Gastroesophageal sphincter (tissue), 4 donors: ENCODE results near the gene SLC25A12. TPM values are rescaled to one million over a fixed set of nuclear protein-coding genes. Genes with fewer than 3 reads are reported as not detected.

Experiments
- ATAC-seq: fragments of 150-250 bp; one replicate; pipeline ENCODE4 v1.9.1; 2016; ENCODE audit warnings: mild to moderate bottlenecking, moderate library complexity
- H3K27ac ChIP-seq, 4 donors: fragments of 200-600 bp; sonication (generic) in 3 of 4; 1 replicate in 3 of 4; 2 replicates in 1 of 4; pipeline ENCODE4 v1.5.1; 2016 to 2019
- H3K27me3 ChIP-seq: fragments of 200-600 bp; sonication (generic); one replicate; pipeline ENCODE4 v1.5.1; 2019
- H3K36me3 ChIP-seq, 2 donors: fragments of 200-600 bp; sonication (generic); one replicate each; pipeline ENCODE4 v1.5.1; 2019; ENCODE audit warnings: control low read depth in 1 of 2
- H3K4me1 ChIP-seq, 3 donors: fragments of 200-600 bp; sonication (generic); 1 replicate in 2 of 3; 2 replicates in 1 of 3; pipeline ENCODE4 v1.5.1; 2016 to 2019; ENCODE audit warnings: control low read depth in 2 of 3
- H3K4me3 ChIP-seq, 2 donors: fragments of 200-600 bp; sonication (generic); one replicate each; pipeline ENCODE4 v1.5.1; 2019; ENCODE audit warnings: mild to moderate bottlenecking in 1 of 2, moderate library complexity in 1 of 2
- H3K9me3 ChIP-seq, 3 donors: fragments of 200-600 bp; sonication (generic); one replicate each; pipeline ENCODE4 v1.5.1; 2017 to 2019; ENCODE audit warnings: control low read depth in 2 of 3
- CTCF ChIP-seq, 4 experiments: fragments of 200-600 bp in 2 of 4; fragments of 450-650 bp in 2 of 4; sonication (generic) in 1 of 4; IDR thresholded peaks; one replicate each; pipeline ENCODE4 v1.5.1; 2017 to 2019; ENCODE audit warnings: antibody characterized with exemption in 4 of 4, mild to moderate bottlenecking in 2 of 4, moderate library complexity in 2 of 4
- EP300 ChIP-seq: sonication (generic); formaldehyde crosslinking; IDR thresholded peaks from one replicate; pipeline ENCODE4 v1.6.1; 2017; ENCODE audit warnings: antibody characterized with exemption, mild to moderate bottlenecking
- POLR2A ChIP-seq, 2 donors: fragments of 450-650 bp; IDR thresholded peaks; one replicate each; pipeline ENCODE4 v1.6.1; 2017; ENCODE audit warnings: antibody characterized with exemption in 2 of 2, mild to moderate bottlenecking in 2 of 2, moderate library complexity in 1 of 2
- POLR2AphosphoS5 ChIP-seq: sonication (generic); formaldehyde crosslinking; IDR thresholded peaks from one replicate; pipeline ENCODE4 v1.6.1; 2017; ENCODE audit warnings: antibody characterized with exemption
- WGBS, 2 donors: methylation state at CpG; one replicate each; pipeline ENCODE4 v1.1.5; 2018; ENCODE audit warnings: low coverage in 1 of 2; 5-methylcytosine and 5-hydroxymethylcytosine counted together
- total RNA-seq, 4 donors: library from RNA; depleted of rRNA; stranded (reverse); fragments of >200 nt; gene quantifications; one replicate each; pipeline ENCODE4 v1.1.0, GENCODE V29; 2016

The SLC25A12 gene
- total RNA-seq, 4 donors from 2014 or later = 54.9 to 82.7 (median 70.5) TPM

DNA sequence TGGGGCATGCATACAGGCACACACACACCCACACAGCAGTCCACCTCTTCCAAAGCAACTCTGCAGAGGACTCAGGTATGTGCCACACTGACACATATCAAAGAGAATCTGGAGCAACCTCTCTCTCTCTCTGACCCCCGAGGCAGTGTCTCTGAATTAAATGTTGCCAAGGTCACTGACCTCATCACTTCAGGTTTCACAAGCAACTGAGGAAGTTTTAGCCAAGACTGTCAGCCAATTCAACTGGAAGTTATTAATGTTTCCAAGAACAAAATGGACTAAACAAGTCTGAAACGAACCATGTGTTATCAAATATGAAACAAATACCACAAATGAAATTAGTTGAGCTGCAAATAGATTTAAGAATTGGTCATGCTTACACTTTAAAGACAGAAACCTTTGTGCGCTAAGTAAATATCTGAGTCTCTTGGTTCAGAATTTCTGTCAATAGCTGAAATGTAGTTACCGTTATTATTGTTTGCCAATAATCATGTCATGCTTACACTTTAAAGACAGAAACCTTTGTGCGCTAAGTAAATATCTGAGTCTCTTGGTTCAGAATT, 86.1 kb downstream of the SLC25A12 start:
- 57 to 78% methylated on average over 4 to 5 of the region's 5 CpGs for WGBS, 2 donors
- no peaks in the 10 kb centered on the region for H3K9me3 ChIP-seq
- H3K27me3 ChIP-seq = no peaks in the 10 kb centered on the region
- peak; percentile 44 for TF ChIP-seq POLR2AphosphoS5
- no peak for TF ChIP-seq EP300
- ATAC-seq = peak; percentile 53
- H3K36me3 ChIP-seq = peaks cover 0 to 63% of the 10 kb centered on the region in 2 donors
- peaks cover 0 to 14% (median 0%) of the 10 kb centered on the region in 3 donors for H3K4me1 ChIP-seq
- no peak overlapping the region for H3K4me3 ChIP-seq
- no peak overlapping the region for H3K27ac ChIP-seq

GRCh38 chr2:171807119-171807518, 86.9 kb downstream of the SLC25A12 start:
- 8 to 21% methylated on average over 1 to 3 of the region's 3 CpGs for WGBS, 2 donors
- H3K27me3 ChIP-seq = no peaks in the 10 kb centered on the region
- H3K4me3 ChIP-seq = no peak overlapping the region
- no peak overlapping the region for H3K27ac ChIP-seq
- no peak for ATAC-seq
- H3K4me1 ChIP-seq = peaks cover 0 to 14% (median 0%) of the 10 kb centered on the region in 3 donors
- peaks cover 0 to 56% of the 10 kb centered on the region in 2 donors for H3K36me3 ChIP-seq
- H3K9me3 ChIP-seq = no peaks in the 10 kb centered on the region
- TF ChIP-seq POLR2A (IDR thresholded peaks at IDR 0.05) = no peak
- no peak for TF ChIP-seq EP300
- no peak for TF ChIP-seq CTCF (IDR thresholded peaks at IDR 0.05)
- TF ChIP-seq POLR2AphosphoS5 = no peak

DNA sequence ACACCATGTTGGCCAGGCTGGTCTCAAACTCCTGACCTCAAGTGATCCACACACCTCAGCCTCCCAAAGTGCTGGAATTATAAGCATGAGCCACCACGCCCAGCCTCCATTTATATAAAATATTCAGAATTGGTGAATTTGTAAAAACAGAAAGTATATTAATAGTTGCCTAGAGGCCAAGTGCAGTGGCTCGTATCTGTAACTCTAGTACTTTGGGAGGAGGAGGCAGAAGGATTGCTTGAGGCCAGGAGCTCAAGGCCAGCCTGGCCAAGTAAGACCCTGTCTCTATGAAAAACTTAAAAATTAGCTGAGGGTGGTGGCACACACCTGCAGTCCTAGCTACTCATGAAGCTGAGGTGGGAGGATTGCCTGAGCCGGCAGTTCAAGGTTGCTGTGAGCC, 89.6 kb downstream of the SLC25A12 start:
- no peak overlapping the region for H3K27ac ChIP-seq
- H3K9me3 ChIP-seq = no peaks in the 10 kb centered on the region
- TF ChIP-seq CTCF (IDR thresholded peaks at IDR 0.05) = no peak
- TF ChIP-seq POLR2AphosphoS5 = no peak
- no peak for TF ChIP-seq EP300
- no peak for TF ChIP-seq POLR2A (IDR thresholded peaks at IDR 0.05)
- ATAC-seq = no peak
- no peaks in the 10 kb centered on the region for H3K27me3 ChIP-seq
- H3K4me3 ChIP-seq = no peak overlapping the region
- no peaks in the 10 kb centered on the region for H3K4me1 ChIP-seq
- WGBS, 2 donors = 89 to 100% methylated on average over 3 of the region's 3 CpGs
- peaks cover 0 to 57% of the 10 kb centered on the region in 2 donors for H3K36me3 ChIP-seq

GRCh38 chr2:171803757-171804156, 90.3 kb downstream of the SLC25A12 start:
- TF ChIP-seq EP300 (no peak), POLR2AphosphoS5 (no peak), POLR2A (IDR thresholded peaks at IDR 0.05) (no peak), CTCF (IDR thresholded peaks at IDR 0.05) (no peak)
- 64 to 71% methylated on average over 1 to 3 of the region's 5 CpGs for WGBS, 2 donors
- Histone ChIP-seq H3K9me3 (no peaks in the 10 kb centered on the region), H3K27me3 (no peaks in the 10 kb centered on the region), H3K27ac (no peak overlapping the region), H3K36me3 (peaks cover 0 to 57% of the 10 kb centered on the region in 2 donors), H3K4me3 (no peak overlapping the region), H3K4me1 (no peaks in the 10 kb centered on the region)
- ATAC-seq = no peak

GRCh38 chr2:171800639-171801038, 93.4 kb downstream of the SLC25A12 start:
- no peaks in the 10 kb centered on the region for H3K4me1 ChIP-seq

More at GRCh38 chr2:171800639-171801038, 93.4 kb downstream of the SLC25A12 start:
- H3K27me3 ChIP-seq = no peaks in the 10 kb centered on the region
- TF ChIP-seq CTCF (IDR thresholded peaks at IDR 0.05) (no peak), EP300 (no peak), POLR2AphosphoS5 (no peak), POLR2A (IDR thresholded peaks at IDR 0.05) (no peak)
- no peak overlapping the region for H3K27ac ChIP-seq
- peaks cover 0 to 49% of the 10 kb centered on the region in 2 donors for H3K36me3 ChIP-seq
- H3K9me3 ChIP-seq = no peaks in the 10 kb centered on the region
- 81 to 86% methylated on average over 5 of the region's 5 CpGs for WGBS, 2 donors
- ATAC-seq = no peak
- no peak overlapping the region for H3K4me3 ChIP-seq
